HepG2 (cell line): ENCODE results near the gene CCR9. TPM values are rescaled to one million over a fixed set of nuclear protein-coding genes. Genes with fewer than 3 reads are reported as not detected.

Source experiments
- ATAC-seq: fragments of 200-7000 bp; cut with Tn5 transposase; 3 replicates; pipeline ENCODE4 v1.9.1; 2020; ENCODE audit warnings: mild to moderate bottlenecking, moderate library complexity
- BruUV-seq: library from RNA; stranded (reverse); fragments of 400-500 nt; replicated peaks from 2 replicates; lab custom pipeline; 2021; lab: Mats Ljungman, UMichigan
- CTCF ChIA-PET: fragments of 300-600 bp; formaldehyde crosslinking; extraction: SDS; loops from one replicate; lab custom pipeline; 2021; ENCODE audit warnings: low total read pairs, inconsistent platforms, low intra/inter-chr PET ratio; lab: Yijun Ruan, JAX
- POLR2A ChIA-PET: fragments of 350-600 bp; sonication (Branson Sonifier 250); formaldehyde crosslinking; loops from one replicate; lab custom pipeline; 2020; ENCODE audit warnings: antibody characterized with exemption, inconsistent platforms; lab: Yijun Ruan, JAX
- DNase-seq: peaks from one replicate; pipeline ENCODE4 v3.0.0-alpha.2; 2015; ENCODE audit warnings: low spot score
- FAIRE-seq: peaks from 3 replicates; lab custom pipeline; 2011; peaks lifted over from hg19 to GRCh38; lab: Jason Lieb, UNC
- H2AFZ ChIP-seq: one replicate; pipeline ENCODE4 v1.6.1; 2011; ENCODE audit warnings: low read length, inconsistent platforms
- H3K27ac ChIP-seq: fragments of 300-600 bp; 3 replicates; pipeline ENCODE4 v1.8.0; 2011; ENCODE audit warnings: mixed run types, mild to moderate bottlenecking, mixed read lengths, low read length, inconsistent platforms; ENCODE audit not compliant: insufficient read depth; ENCODE audit errors: extremely low read length
- H3K27me3 ChIP-seq, 2 experiments: fragments of 200-600 bp in 1 of 2; 2 replicates in 1 of 2; 3 replicates in 1 of 2; pipeline versions ENCODE4 v1.6.0 to v1.8.0; 2011; ENCODE audit warnings: low read length in 2 of 2, mild to moderate bottlenecking in 2 of 2, moderate library complexity in 2 of 2, inconsistent platforms in 1 of 2; ENCODE audit not compliant: insufficient read depth in 2 of 2, control insufficient read depth in 1 of 2
- H3K36me3 ChIP-seq, 2 experiments: fragments of 200-600 bp in 1 of 2; replicated peaks in 1 of 2; 2 replicates in 1 of 2; 3 replicates in 1 of 2; pipeline versions ENCODE4 v1.5.1 to v1.8.0; 2011; ENCODE audit warnings: low read length in 2 of 2, inconsistent platforms in 1 of 2; ENCODE audit not compliant: insufficient read depth in 2 of 2, control insufficient read depth in 1 of 2
- H3K4me1 ChIP-seq: 2 replicates; pipeline ENCODE4 v1.5.1; 2012; ENCODE audit warnings: low read length, inconsistent platforms; ENCODE audit not compliant: insufficient read depth
- H3K4me2 ChIP-seq: 2 replicates; pipeline ENCODE4 v1.6.0; 2011; ENCODE audit warnings: low read depth, low read length, inconsistent platforms
- H3K4me3 ChIP-seq, 3 experiments: fragments of 200-600 bp in 1 of 3; sonication (generic), shearing (Covaris generic) in 1 of 3; replicated peaks in 1 of 3; 2 replicates each; pipeline ENCODE4 v1.5.1; 2011 to 2016; ENCODE audit warnings: low read length in 3 of 3, inconsistent platforms in 2 of 3, low read depth in 2 of 3, mild to moderate bottlenecking in 2 of 3, control low read depth in 1 of 3, mixed read lengths in 1 of 3; ENCODE audit not compliant: insufficient read depth in 1 of 3
- H3K79me2 ChIP-seq: one replicate; pipeline ENCODE4 v1.6.1; 2011; ENCODE audit warnings: low read length, inconsistent platforms; ENCODE audit not compliant: insufficient read depth
- H3K9ac ChIP-seq: 2 replicates; pipeline ENCODE4 v1.6.0; 2011; ENCODE audit warnings: mild to moderate bottlenecking, low read depth, low read length, inconsistent platforms; ENCODE audit not compliant: insufficient read depth
- H3K9me3 ChIP-seq: 2 replicates; pipeline ENCODE4 v1.5.1; 2012; ENCODE audit warnings: mild to moderate bottlenecking, low read length
- H4K20me1 ChIP-seq: 2 replicates; pipeline ENCODE4 v1.6.0; 2011; ENCODE audit warnings: inconsistent platforms, mild to moderate bottlenecking, low read length, moderate library complexity; ENCODE audit not compliant: insufficient read depth
- FOXA3 ChIP-seq: IDR thresholded peaks from 2 replicates; pipeline ENCODE4 v1.6.1; 2016; ENCODE audit warnings: missing genetic modification reagents, missing compliant biosample characterization
- RAD21 ChIP-seq: fragments of 450-650 bp; formaldehyde crosslinking; IDR thresholded peaks from 2 replicates; pipeline ENCODE4 v1.5.0; 2020; ENCODE audit warnings: mild to moderate bottlenecking
- SMC3 ChIP-seq: IDR thresholded peaks from 2 replicates; pipeline ENCODE4 v1.6.1; 2011; ENCODE audit warnings: low read length, improper control_type of control experiment
- STAG1 ChIP-seq: sonication (generic); formaldehyde crosslinking; IDR thresholded peaks from 2 replicates; pipeline ENCODE4 v1.4.0; 2020; ENCODE audit warnings: missing genetic modification reagents
- ZNF572 ChIP-seq: sonication (generic); formaldehyde crosslinking; IDR thresholded peaks from 2 replicates; pipeline ENCODE4 v1.5.1; 2020; ENCODE audit warnings: mild to moderate bottlenecking, missing genetic modification reagents
- ZNF761 ChIP-seq: sonication (generic); formaldehyde crosslinking; conservative IDR thresholded peaks from 2 replicates; pipeline ENCODE4 v1.4.0; 2020; ENCODE audit warnings: mild to moderate bottlenecking, missing genetic modification reagents
- WGBS: methylation state at CpG from one replicate; pipeline ENCODE4 v1.1.6; 2017; ENCODE audit warnings: low lambda C conversion rate; 5-methylcytosine and 5-hydroxymethylcytosine counted together
- in situ Hi-C: cut with HindIII; loops from 2 replicates; pipeline ENCODE4 v1.10.0; 2017; ENCODE audit warnings: low pct_unique_long_range_greater_than_20kb; ENCODE audit not compliant: extremely low pct_ligation_motif_present
- intact Hi-C: fragments of 100-400 bp; cut with micrococcal nuclease; formaldehyde crosslinking; loops from one replicate; pipeline ENCODE4 v1.10.0; 2022; ENCODE audit not compliant: unreplicated experiment
- polyA plus RNA-seq, 8 experiments: library from polyadenylated mRNA; depleted of rRNA in 3 of 8; stranded (reverse) in 7 of 8; unstranded in 1 of 8; fragments of >200 nt; fragmentation: Illumina TruSeq in 4 of 8; extraction: Trizol in 4 of 8; gene quantifications; 2 replicates each; pipeline versions ENCODE4 v1.2.1 to v1.2.3, GENCODE V29; 2011 to 2016; ENCODE audit warnings: low read depth in 4 of 8, missing spikeins in 1 of 8, mixed read lengths in 1 of 8; ENCODE audit not compliant: insufficient read depth in 1 of 8
- total RNA-seq, 5 experiments: library from RNA; depleted of rRNA; stranded (reverse); fragments of >200 nt; fragmentation: Illumina TruSeq; extraction: Trizol; gene quantifications; 2 replicates each; pipeline ENCODE4 v1.2.3, GENCODE V29; 2016; ENCODE audit warnings: low read depth in 1 of 5
- TF ChIP-seq, protein P1 (sequence below): sonication (generic); formaldehyde crosslinking; IDR thresholded peaks from 2 replicates; pipeline ENCODE4 v1.5.1; 2020; ENCODE audit warnings: mild to moderate bottlenecking, missing genetic modification reagents, moderate library complexity
- TF ChIP-seq, protein P2 (sequence below): sonication (generic); formaldehyde crosslinking; IDR thresholded peaks from 2 replicates; pipeline ENCODE4 v1.5.0; 2020; ENCODE audit warnings: mild to moderate bottlenecking, missing genetic modification reagents, moderate library complexity

The CCR9 gene
- total and polyA plus RNA-seq, 2 of the 13 experiments (the other 11 are each of a cell fraction or from before 2014, with no cell fraction given), result not detected

DNA sequence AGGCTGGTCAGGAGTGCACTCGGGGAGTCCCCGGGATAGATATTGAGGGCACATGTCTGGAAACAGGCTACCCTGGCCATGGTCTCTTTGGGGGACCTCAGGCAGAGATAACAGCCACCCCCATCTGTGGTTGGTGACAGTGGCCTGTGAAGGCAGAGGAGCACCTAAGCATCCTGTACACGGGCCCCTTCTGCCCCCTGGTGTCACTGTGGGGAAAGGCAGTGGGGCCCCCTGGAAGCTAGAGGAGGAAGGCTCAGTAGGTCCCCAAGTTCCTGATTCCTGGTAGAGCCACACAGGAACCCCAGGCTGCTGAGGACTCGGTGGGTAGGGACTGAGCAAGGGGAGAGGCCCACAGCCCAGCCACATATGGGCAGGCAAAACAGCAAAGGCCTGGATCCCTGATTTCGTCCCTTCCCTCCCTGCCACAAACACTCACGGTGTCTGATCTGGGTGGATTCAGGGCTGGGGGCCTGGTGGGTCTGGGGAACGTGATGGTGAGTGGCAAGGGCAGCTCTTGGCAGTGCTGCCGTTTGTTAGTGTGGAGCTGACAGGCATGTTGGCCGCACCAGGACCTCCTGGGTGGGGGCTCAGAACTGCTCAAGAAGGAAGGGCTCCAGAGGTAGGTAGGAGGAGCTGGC is 42.8 kb downstream of the CCR9 start:
- ATAC-seq, result peak; percentile 96
- Histone ChIP-seq H3K9ac (no peak overlapping the region), H3K27ac (no peak overlapping the region), H3K27me3 (no peaks in the 10 kb centered on the region), H4K20me1 (no peaks in the 10 kb centered on the region), H3K9me3 (no peaks in the 10 kb centered on the region), H3K4me3 (no peak overlapping the region), H3K79me2 (no peaks in the 10 kb centered on the region), H3K36me3 (peaks cover 18 to 70% of the 10 kb centered on the region in 2 experiments), H2AFZ (no peak overlapping the region), H3K4me2 (no peak overlapping the region), H3K4me1 (no peaks in the 10 kb centered on the region)
- in situ Hi-C loops, result loop anchor here (5.0 kb wide), 1 partner anchor 167 kb away; no protein-coding TSS in a partner anchor
- TF ChIP-seq, protein P1, sequence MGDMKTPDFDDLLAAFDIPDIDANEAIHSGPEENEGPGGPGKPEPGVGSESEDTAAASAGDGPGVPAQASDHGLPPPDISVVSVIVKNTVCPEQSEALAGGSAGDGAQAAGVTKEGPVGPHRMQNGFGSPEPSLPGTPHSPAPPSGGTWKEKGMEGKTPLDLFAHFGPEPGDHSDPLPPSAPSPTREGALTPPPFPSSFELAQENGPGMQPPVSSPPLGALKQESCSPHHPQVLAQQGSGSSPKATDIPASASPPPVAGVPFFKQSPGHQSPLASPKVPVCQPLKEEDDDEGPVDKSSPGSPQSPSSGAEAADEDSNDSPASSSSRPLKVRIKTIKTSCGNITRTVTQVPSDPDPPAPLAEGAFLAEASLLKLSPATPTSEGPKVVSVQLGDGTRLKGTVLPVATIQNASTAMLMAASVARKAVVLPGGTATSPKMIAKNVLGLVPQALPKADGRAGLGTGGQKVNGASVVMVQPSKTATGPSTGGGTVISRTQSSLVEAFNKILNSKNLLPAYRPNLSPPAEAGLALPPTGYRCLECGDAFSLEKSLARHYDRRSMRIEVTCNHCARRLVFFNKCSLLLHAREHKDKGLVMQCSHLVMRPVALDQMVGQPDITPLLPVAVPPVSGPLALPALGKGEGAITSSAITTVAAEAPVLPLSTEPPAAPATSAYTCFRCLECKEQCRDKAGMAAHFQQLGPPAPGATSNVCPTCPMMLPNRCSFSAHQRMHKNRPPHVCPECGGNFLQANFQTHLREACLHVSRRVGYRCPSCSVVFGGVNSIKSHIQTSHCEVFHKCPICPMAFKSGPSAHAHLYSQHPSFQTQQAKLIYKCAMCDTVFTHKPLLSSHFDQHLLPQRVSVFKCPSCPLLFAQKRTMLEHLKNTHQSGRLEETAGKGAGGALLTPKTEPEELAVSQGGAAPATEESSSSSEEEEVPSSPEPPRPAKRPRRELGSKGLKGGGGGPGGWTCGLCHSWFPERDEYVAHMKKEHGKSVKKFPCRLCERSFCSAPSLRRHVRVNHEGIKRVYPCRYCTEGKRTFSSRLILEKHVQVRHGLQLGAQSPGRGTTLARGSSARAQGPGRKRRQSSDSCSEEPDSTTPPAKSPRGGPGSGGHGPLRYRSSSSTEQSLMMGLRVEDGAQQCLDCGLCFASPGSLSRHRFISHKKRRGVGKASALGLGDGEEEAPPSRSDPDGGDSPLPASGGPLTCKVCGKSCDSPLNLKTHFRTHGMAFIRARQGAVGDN (CRISPR knock-in tag), result 0 out of 2 replicates have a peak, but pooled peaks have one; percentile 9
- TF ChIP-seq RAD21 (peak; percentile 72), STAG1 (CRISPR knock-in tag) (peak; percentile 77), FOXA3 (CRISPR knock-in tag) (no peak), SMC3 (peak; percentile 65), ZNF761 (CRISPR knock-in tag) (no peak), ZNF572 (CRISPR knock-in tag) (0 out of 2 replicates have a peak, but pooled peaks have one; percentile 24)
- TF ChIP-seq, protein P2, sequence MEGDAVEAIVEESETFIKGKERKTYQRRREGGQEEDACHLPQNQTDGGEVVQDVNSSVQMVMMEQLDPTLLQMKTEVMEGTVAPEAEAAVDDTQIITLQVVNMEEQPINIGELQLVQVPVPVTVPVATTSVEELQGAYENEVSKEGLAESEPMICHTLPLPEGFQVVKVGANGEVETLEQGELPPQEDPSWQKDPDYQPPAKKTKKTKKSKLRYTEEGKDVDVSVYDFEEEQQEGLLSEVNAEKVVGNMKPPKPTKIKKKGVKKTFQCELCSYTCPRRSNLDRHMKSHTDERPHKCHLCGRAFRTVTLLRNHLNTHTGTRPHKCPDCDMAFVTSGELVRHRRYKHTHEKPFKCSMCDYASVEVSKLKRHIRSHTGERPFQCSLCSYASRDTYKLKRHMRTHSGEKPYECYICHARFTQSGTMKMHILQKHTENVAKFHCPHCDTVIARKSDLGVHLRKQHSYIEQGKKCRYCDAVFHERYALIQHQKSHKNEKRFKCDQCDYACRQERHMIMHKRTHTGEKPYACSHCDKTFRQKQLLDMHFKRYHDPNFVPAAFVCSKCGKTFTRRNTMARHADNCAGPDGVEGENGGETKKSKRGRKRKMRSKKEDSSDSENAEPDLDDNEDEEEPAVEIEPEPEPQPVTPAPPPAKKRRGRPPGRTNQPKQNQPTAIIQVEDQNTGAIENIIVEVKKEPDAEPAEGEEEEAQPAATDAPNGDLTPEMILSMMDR (CRISPR knock-in tag), result peak; percentile 80
- no peak for FAIRE-seq
- intact Hi-C loops, result loop anchor here (1.0 to 2.0 kb wide), 2 partner anchors 168 to 418 kb away; no protein-coding TSS in a partner anchor
- WGBS, result 63% methylated on average over 7 of the region's 9 CpGs
- POLR2A ChIA-PET, result interaction anchor here (0.6 kb wide), 1 partner anchor 168 kb away, joined by 5 read pairs; no protein-coding TSS in a partner anchor
- CTCF ChIA-PET, result interaction anchor here (0.8 to 1.6 kb wide), 2 partner anchors 168 to 418 kb away, joined by 3 to 15 read pairs; no protein-coding TSS in a partner anchor
- peak; percentile 12 for DNase-seq
- no TSS peak for BruUV-seq
